ENCODE results near the gene FLNC. TPM values are rescaled to one million over a fixed set of nuclear protein-coding genes. Genes with fewer than 3 reads are reported as not detected.

The FLNC gene
- total RNA-seq, 4 donors from 2014 or later, result 3.8 to 5.1 (median 4.3) TPM

DNA sequence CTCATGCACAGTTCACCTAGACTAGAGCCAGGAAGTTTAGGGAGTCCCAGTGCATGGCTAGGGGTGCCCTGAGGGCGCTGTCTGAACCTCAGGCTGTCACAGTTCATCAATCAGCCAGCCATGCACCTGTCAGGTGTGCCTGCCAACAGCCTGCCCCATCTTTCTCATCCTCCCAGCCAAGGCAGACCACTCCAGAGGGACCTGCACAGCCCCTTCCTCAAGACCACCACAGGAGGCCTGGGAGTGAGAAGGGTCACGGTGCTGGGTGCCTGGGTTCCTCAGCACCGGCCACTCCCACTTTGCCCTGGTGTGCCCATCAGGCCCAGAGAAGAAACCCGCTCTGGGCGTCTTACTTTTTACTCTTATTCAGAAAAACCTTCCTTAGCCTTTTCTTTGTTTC, 40.8 kb downstream of the FLNC start:
- no peak for TF ChIP-seq POLR2AphosphoS5 (IDR thresholded peaks at IDR 0.05)
- no peak for TF ChIP-seq EP300 (IDR thresholded peaks at IDR 0.05)
- TF ChIP-seq CTCF (IDR thresholded peaks at IDR 0.05), result no peak
- no peak for TF ChIP-seq POLR2A (IDR thresholded peaks at IDR 0.05)
- H3K36me3 ChIP-seq, result peaks cover 7% of the 10 kb centered on the region
- H3K9me3 ChIP-seq, result no peaks in the 10 kb centered on the region
- WGBS, result 88% methylated on average over 4 of the region's 5 CpGs
- peaks cover 23% of the 10 kb centered on the region for H3K4me1 ChIP-seq
- no peaks in the 10 kb centered on the region for H3K27me3 ChIP-seq
- no peak for DNase-seq (ENCODE audit: low spot score in 2 of 2)
- no peak overlapping the region for H3K27ac ChIP-seq
- H3K4me3 ChIP-seq, result no peak overlapping the region

DNA sequence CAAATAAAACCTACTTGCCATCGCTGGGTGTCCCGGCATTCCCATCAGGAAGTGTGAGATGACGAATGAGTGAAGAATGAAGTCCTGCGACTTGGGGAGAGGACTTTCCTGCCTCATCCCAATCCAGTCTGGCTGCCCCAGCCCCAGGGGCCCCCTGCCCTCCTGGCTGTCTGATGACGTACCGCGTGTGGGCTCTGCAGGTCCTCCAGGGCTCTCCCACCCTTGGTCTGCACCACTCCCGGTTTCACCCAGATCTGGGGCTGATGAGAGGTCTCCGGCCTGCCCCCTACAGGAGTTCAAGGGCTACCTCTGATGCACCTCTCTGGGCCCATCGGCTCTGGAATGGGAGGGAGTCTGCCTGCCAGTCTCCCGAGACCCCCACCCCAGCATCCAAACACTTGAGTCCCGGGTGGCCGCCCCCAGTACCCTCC, 42.2 kb downstream of the FLNC start:
- TF ChIP-seq POLR2AphosphoS5 (IDR thresholded peaks at IDR 0.05) (no peak), CTCF (IDR thresholded peaks at IDR 0.05) (no peak), EP300 (IDR thresholded peaks at IDR 0.05) (no peak), POLR2A (IDR thresholded peaks at IDR 0.05) (no peak)
- 66% methylated on average over 10 of the region's 13 CpGs for WGBS
- Histone ChIP-seq H3K27me3 (no peaks in the 10 kb centered on the region), H3K4me3 (no peak overlapping the region), H3K36me3 (no peaks in the 10 kb centered on the region), H3K27ac (no peak overlapping the region), H3K4me1 (peaks cover 23% of the 10 kb centered on the region), H3K9me3 (no peaks in the 10 kb centered on the region)
- DNase-seq (ENCODE audit: low spot score in 2 of 2), result peak in 1 of 2 donors; percentile 70

DNA sequence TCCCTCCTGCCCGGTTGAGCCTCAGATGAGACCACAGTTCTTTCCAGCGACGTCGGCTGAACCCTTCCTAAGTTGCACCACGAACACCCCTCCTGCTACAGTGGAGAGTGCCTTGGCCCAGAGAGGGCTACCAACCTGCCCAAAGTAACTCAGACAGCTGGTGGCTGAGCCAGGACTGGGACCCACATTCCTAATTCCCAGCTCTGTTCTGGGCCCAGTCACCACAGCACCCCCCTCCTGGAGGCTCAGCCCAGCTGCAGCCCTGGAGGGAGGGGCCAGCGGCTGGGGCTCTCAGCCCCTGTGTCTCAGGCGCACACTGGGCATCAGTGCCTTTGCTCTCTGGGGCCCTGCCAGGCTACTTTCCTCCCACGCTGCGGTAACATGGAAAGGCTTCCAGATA, 43.0 kb downstream of the FLNC start:
- H3K27ac ChIP-seq, result no peak overlapping the region
- H3K9me3 ChIP-seq, result no peaks in the 10 kb centered on the region
- H3K4me1 ChIP-seq, result peaks cover 19% of the 10 kb centered on the region
- H3K4me3 ChIP-seq, result no peak overlapping the region
- WGBS, result 79% methylated on average over 6 of the region's 9 CpGs
- no peak for DNase-seq (ENCODE audit: low spot score in 2 of 2)
- TF ChIP-seq POLR2AphosphoS5 (IDR thresholded peaks at IDR 0.05), result no peak
- TF ChIP-seq EP300 (IDR thresholded peaks at IDR 0.05), result no peak
- TF ChIP-seq CTCF (IDR thresholded peaks at IDR 0.05), result no peak
- no peak for TF ChIP-seq POLR2A (IDR thresholded peaks at IDR 0.05)
- no peaks in the 10 kb centered on the region for H3K36me3 ChIP-seq
- no peaks in the 10 kb centered on the region for H3K27me3 ChIP-seq

DNA sequence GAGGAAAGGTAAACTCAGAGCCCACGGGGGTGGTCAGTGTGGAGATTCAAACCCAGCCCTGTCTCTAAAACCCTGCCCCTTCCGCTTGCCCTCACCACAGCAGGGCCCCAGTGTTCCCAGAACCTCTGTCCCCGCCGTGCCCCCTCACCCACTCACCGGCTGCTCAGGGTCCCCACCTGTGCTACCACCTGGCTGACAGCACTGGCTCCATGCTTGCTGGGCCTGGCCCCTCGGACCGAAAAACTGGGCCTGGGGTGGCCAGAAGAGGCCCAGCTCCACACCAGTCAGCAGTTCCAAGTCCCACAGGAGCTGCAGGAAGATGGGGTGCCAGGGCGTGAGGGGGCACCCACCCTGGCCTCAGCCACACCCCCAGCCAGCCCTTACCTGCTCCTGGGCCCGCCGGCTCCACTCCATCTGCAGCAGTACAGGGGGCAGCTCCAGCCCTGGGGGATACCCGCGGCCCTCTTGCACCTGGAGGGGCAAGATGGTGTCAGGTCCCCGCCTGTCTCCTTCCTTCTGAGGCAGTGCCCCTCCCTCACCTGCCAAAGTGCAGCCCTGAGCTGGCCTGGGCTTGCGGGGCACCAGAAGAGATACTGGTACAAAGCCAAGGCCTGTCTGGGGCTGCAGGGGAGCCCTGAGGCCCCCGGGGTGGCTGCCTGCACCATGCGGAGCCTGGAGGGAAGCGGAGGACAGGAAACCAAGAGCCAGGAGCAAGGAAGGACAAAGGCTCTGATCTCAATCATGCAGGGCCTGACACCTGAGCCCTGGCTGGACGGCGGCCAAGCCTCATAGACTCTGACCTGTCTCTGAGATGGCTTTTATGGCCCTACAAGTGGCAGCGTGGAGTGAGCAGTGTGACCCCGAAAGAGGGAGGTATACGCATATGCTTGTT, 44.2 kb downstream of the FLNC start:
- Histone ChIP-seq H3K9me3 (no peaks in the 10 kb centered on the region), H3K36me3 (no peaks in the 10 kb centered on the region), H3K27me3 (no peaks in the 10 kb centered on the region), H3K27ac (no peak overlapping the region), H3K4me3 (no peak overlapping the region), H3K4me1 (peaks cover 7% of the 10 kb centered on the region)
- 75% methylated on average over 17 of the region's 22 CpGs for WGBS
- DNase-seq (ENCODE audit: low spot score in 2 of 2), result peak in 1 of 2 donors; percentile 74
- no peak for TF ChIP-seq POLR2AphosphoS5 (IDR thresholded peaks at IDR 0.05)
- no peak for TF ChIP-seq EP300 (IDR thresholded peaks at IDR 0.05)
- no peak for TF ChIP-seq CTCF (IDR thresholded peaks at IDR 0.05)
- no peak for TF ChIP-seq POLR2A (IDR thresholded peaks at IDR 0.05)

- Histone ChIP-seq H3K27me3 (no peaks in the 10 kb centered on the region), H3K27ac (no peak overlapping the region), H3K4me1 (no peaks in the 10 kb centered on the region), H3K36me3 (no peaks in the 10 kb centered on the region), H3K9me3 (no peaks in the 10 kb centered on the region), H3K4me3 (no peak overlapping the region)
- peak in 1 of 2 donors; percentile 29 for DNase-seq (ENCODE audit: low spot score in 2 of 2)
- no peak for TF ChIP-seq EP300 (IDR thresholded peaks at IDR 0.05)
- TF ChIP-seq POLR2A (IDR thresholded peaks at IDR 0.05), result no peak
- no peak for TF ChIP-seq POLR2AphosphoS5 (IDR thresholded peaks at IDR 0.05)
- no peak for TF ChIP-seq CTCF (IDR thresholded peaks at IDR 0.05)
- WGBS, result 61% methylated on average over 8 of the region's 8 CpGs
These were observed 45.3 kb downstream of the FLNC start for GRCh38 chr7:128875523-128875948.

Measured in suprapubic skin (tissue), 4 donors.